OCI-LY7 (cell line): Measurements from ENCODE around the gene MAP3K7. TPM values are rescaled to one million over a fixed set of nuclear protein-coding genes. Genes with fewer than 3 reads are reported as not detected.

ENCODE experiments used
- BruUV-seq: library from RNA; stranded (reverse); fragments of 400-500 nt; replicated peaks from 2 replicates; lab custom pipeline; 2021; lab: Mats Ljungman, UMichigan
- CTCF ChIA-PET: fragments of 300-600 bp; sonication (Branson Sonifier 250); formaldehyde crosslinking; loops from one replicate; lab custom pipeline; 2022; ENCODE audit warnings: antibody characterized with exemption; ENCODE audit not compliant: unreplicated experiment; lab: Charles Lee
- POLR2A ChIA-PET: fragments of 300-600 bp; sonication (Branson Sonifier 250); formaldehyde crosslinking; loops from one replicate; lab custom pipeline; 2022; ENCODE audit warnings: antibody characterized with exemption; lab: Charles Lee
- DNase-seq: peaks from one replicate; pipeline ENCODE4 v3.0.0-alpha.2; 2015; ENCODE audit warnings: low spot score
- H2AFZ ChIP-seq: fragments of 200-600 bp; sonication (generic), shearing (Covaris generic); 2 replicates; pipeline ENCODE4 v1.6.1; 2014; ENCODE audit warnings: mild to moderate bottlenecking, antibody characterized with exemption, low read length, moderate library complexity
- H3K27ac ChIP-seq: fragments of 200-600 bp; sonication (generic); 2 replicates; pipeline ENCODE4 v1.5.1; 2014; ENCODE audit warnings: mixed run types, low read depth, mild to moderate bottlenecking, moderate library complexity, low read length, inconsistent platforms; ENCODE audit not compliant: poor library complexity, severe bottlenecking
- H3K36me3 ChIP-seq: fragments of 200-600 bp; sonication (generic); 2 replicates; pipeline ENCODE4 v1.6.1; 2014; ENCODE audit warnings: mild to moderate bottlenecking, antibody characterized with exemption, low read length, moderate library complexity, mixed read lengths; ENCODE audit not compliant: insufficient read depth
- H3K4me1 ChIP-seq: fragments of 200-600 bp; sonication (generic); 2 replicates; pipeline ENCODE4 v1.5.1; 2014; ENCODE audit warnings: mild to moderate bottlenecking, low read length; ENCODE audit not compliant: insufficient read depth, poor library complexity, severe bottlenecking
- H3K4me2 ChIP-seq: fragments of 200-600 bp; sonication (generic); 2 replicates; pipeline ENCODE4 v1.6.1; 2014; ENCODE audit warnings: mild to moderate bottlenecking, low read length
- H3K4me3 ChIP-seq: fragments of 200-600 bp; sonication (generic); 2 replicates; pipeline ENCODE4 v1.5.1; 2014; ENCODE audit warnings: mild to moderate bottlenecking, low read depth, low read length; ENCODE audit not compliant: poor library complexity, severe bottlenecking
- H3K79me2 ChIP-seq: fragments of 200-600 bp; sonication (generic); 2 replicates; pipeline ENCODE4 v1.6.1; 2016; ENCODE audit warnings: low read depth, mild to moderate bottlenecking, low read length, moderate library complexity, mixed read lengths; ENCODE audit not compliant: insufficient read depth
- H3K9me2 ChIP-seq: fragments of 200-600 bp; sonication (generic); 2 replicates; pipeline ENCODE4 v1.6.1; 2016; ENCODE audit warnings: mild to moderate bottlenecking, low read length, mixed read lengths; ENCODE audit not compliant: insufficient read depth
- H3K9me3 ChIP-seq: fragments of 200-600 bp; sonication (generic); 2 replicates; pipeline ENCODE4 v1.6.1; 2014; ENCODE audit warnings: mild to moderate bottlenecking, mixed run types, low read length, mixed read lengths
- H4K20me1 ChIP-seq: fragments of 200-600 bp; sonication (generic); 2 replicates; pipeline ENCODE4 v1.6.1; 2014; ENCODE audit warnings: mild to moderate bottlenecking, antibody characterized with exemption, low read length, moderate library complexity, mixed read lengths; ENCODE audit not compliant: insufficient read depth
- CTCF ChIP-seq: fragments of 200-600 bp; sonication (generic); conservative IDR thresholded peaks from 2 replicates; pipeline ENCODE4 v1.5.1; 2014; ENCODE audit warnings: mild to moderate bottlenecking, antibody characterized with exemption, low read length, moderate library complexity, mixed read lengths
- EZH2phosphoT487 ChIP-seq: fragments of 200-600 bp; sonication (generic); IDR thresholded peaks from 2 replicates; pipeline ENCODE4 v1.6.1; 2018; ENCODE audit warnings: low read depth, borderline replicate concordance, mild to moderate bottlenecking, mixed run types, antibody characterized with exemption, low read length, moderate library complexity, mixed read lengths
- intact Hi-C: fragments of 100-400 bp; cut with micrococcal nuclease; formaldehyde crosslinking; loops from one replicate; pipeline ENCODE4 v1.10.0; 2022; ENCODE audit not compliant: unreplicated experiment
- total RNA-seq, 2 experiments: library from RNA; depleted of rRNA in 1 of 2; stranded (reverse); fragments of >200 nt in 1 of 2; shearing (Covaris generic) in 1 of 2; gene quantifications; 2 replicates each; pipeline ENCODE4 v1.2.3, GENCODE V29; 2014 to 2022

MAP3K7 gene
- total RNA-seq, 2 experiments from 2014 or later = 29.5 to 45.7 TPM

- intact Hi-C loops = no loop called here
- no peak overlapping the region for H3K27ac ChIP-seq
- no peaks in the 10 kb centered on the region for H3K36me3 ChIP-seq
- H3K4me3 ChIP-seq = no peak overlapping the region
- ChIA-PET CTCF (no interaction called here), POLR2A (interaction anchor here (0.6 to 1.7 kb wide), 4 partner anchors 20 to 528 kb away, joined by 3 to 4 read pairs (median 3); no protein-coding TSS in a partner anchor)
- no peaks in the 10 kb centered on the region for H4K20me1 ChIP-seq
- no peaks in the 10 kb centered on the region for H3K79me2 ChIP-seq
- no peak overlapping the region for H3K4me2 ChIP-seq
- peaks cover 20% of the 10 kb centered on the region; the same call in 1 of the 2 replicates for H3K9me3 ChIP-seq
- DNase-seq = no peak
- H3K4me1 ChIP-seq = no peaks in the 10 kb centered on the region
- TF ChIP-seq EZH2phosphoT487 (no peak), CTCF (no peak)
- H3K9me2 ChIP-seq = no peaks in the 10 kb centered on the region
- no TSS peak for BruUV-seq
- no peak overlapping the region for H2AFZ ChIP-seq
These were observed 102.5 kb downstream of the MAP3K7 start for GRCh38 chr6:90484385-90484784.

GRCh38 chr6:90483956-90484355, 102.9 kb downstream of the MAP3K7 start:
- H3K4me3 ChIP-seq = no peak overlapping the region
- H4K20me1 ChIP-seq = no peaks in the 10 kb centered on the region
- no peaks in the 10 kb centered on the region for H3K36me3 ChIP-seq
- intact Hi-C loops = no loop called here
- no peak overlapping the region for H2AFZ ChIP-seq
- H3K9me2 ChIP-seq = no peaks in the 10 kb centered on the region
- ChIA-PET POLR2A (interaction anchor here (0.6 to 1.7 kb wide), 3 partner anchors 20 to 528 kb away, joined by 3 to 4 read pairs (median 3); no protein-coding TSS in a partner anchor), CTCF (no interaction called here)
- no peaks in the 10 kb centered on the region for H3K79me2 ChIP-seq
- TF ChIP-seq EZH2phosphoT487 (no peak), CTCF (no peak)
- BruUV-seq = no TSS peak
- DNase-seq = no peak
- no peak overlapping the region for H3K27ac ChIP-seq
- peaks cover 20% of the 10 kb centered on the region; the same call in 1 of the 2 replicates for H3K9me3 ChIP-seq
- peaks cover 4% of the 10 kb centered on the region for H3K4me1 ChIP-seq
- H3K4me2 ChIP-seq = no peak overlapping the region

GRCh38 chr6:90483116-90483839, 103.6 kb downstream of the MAP3K7 start:
- no TSS peak for BruUV-seq
- TF ChIP-seq CTCF (no peak), EZH2phosphoT487 (no peak)
- Histone ChIP-seq H3K4me3 (no peak overlapping the region), H3K36me3 (no peaks in the 10 kb centered on the region), H3K4me2 (no peak overlapping the region), H2AFZ (no peak overlapping the region), H3K9me3 (peaks cover 20% of the 10 kb centered on the region; the same call in 1 of the 2 replicates), H4K20me1 (no peaks in the 10 kb centered on the region), H3K79me2 (no peaks in the 10 kb centered on the region), H3K27ac (no peak overlapping the region), H3K4me1 (peaks cover 10% of the 10 kb centered on the region), H3K9me2 (no peaks in the 10 kb centered on the region)
- ChIA-PET POLR2A (interaction anchor here (1.7 kb wide), 1 partner anchor 21 kb away, joined by 4 read pairs; no protein-coding TSS in a partner anchor), CTCF (no interaction called here)
- intact Hi-C loops = no loop called here
- no peak for DNase-seq
